Measurements from ENCODE around the gene MBP.

DNA sequence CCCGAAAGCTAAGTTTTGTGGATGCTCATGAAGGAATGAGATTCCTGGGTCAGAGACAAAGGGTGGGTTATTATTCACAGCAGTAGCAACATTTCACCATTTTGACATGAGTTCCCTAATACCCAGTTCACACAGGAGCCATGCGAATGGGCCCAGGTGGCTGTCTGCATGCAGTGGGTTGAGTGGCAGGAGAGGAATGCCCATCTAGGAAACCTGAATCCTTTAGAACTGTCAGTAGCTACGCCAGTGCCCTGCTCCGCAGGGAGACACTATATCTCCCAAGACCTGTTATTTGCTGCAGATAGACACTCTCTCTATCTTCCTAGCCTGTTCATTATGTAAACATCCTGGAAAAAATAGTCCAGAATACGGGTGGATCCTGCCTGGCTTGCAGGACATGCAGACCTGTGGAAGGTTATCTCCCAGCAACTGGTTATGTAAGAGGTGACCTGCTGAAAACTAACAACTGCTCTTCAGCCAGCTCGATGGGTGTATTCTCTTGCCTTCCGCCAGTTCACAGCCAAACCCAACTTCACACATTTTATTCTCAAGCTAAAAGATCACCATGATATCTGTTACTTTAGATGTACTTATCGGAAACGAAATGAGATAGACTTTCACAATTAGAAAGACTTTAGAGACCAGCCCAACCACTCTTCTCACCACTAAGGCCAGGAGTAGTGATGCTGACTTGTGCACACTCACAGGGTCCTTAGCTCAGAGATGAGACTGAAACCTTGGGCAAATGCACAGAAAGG, 59.1 kb downstream of the MBP start:
- TF ChIP-seq BHLHE40 (IDR thresholded peaks at IDR 0.05; ENCODE audit: borderline replicate concordance) (no peak), SP1 (IDR thresholded peaks at IDR 0.05) (no peak), ELF4 (IDR thresholded peaks at IDR 0.05) (no peak), LEF1 (IDR thresholded peaks at IDR 0.05; ENCODE audit: borderline replicate concordance) (no peak), FOXM1 (IDR thresholded peaks at IDR 0.05; ENCODE audit: borderline replicate concordance) (no peak), PKNOX1 (IDR thresholded peaks at IDR 0.05) (no peak)
